NCI-H187 treated with DMSO at 0.1 percent for 48 hours (cell line): ENCODE results near the gene TTC28.

Experiments used
- DNase-seq: peaks from one replicate; lab custom pipeline; 2025; lab: John Stamatoyannopoulos, UW

TTC28 gene

DNA sequence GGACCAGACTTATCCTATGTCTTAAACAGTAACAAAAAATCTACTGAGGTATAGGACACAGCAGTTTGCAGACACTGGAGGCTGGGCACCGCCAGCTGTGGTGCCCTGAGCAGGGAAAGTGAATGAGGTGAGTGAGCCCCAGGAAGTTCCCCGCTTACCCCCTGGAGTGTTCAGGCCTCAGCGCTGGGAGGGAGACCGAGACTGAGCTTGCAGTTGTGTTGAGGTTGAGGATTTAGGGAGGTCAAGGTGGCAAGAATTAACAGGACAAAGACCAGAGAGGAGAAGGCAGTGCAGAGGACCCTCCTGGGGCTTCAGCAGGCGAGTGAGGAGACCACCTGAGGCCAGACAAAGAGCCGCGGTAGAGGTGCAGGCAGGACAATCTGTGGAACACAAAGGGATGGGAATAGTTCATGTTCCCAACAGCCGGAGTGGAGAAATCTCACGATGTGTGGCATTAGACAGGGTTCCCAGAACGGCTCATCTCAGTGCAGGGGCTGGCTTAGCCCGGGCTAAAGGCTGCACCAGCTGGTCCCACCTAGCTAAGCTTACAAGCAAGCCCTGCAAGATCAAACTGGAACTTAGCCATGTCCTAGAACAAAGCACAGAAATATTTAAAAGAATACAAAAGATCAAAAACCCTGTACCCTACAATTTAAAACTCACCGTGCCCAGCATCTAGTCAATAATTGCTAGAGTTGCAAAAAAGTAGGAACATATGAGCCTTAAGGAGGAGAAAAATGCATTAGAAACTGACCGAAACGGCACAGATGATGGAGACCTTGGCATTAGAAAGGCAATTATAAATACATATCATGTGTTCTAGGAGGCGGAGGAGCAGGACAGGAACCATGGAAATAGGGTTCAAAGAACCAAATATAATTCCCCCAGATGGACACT lies 713.2 kb downstream of the TTC28 start:
- DNase-seq = no peak

DNA sequence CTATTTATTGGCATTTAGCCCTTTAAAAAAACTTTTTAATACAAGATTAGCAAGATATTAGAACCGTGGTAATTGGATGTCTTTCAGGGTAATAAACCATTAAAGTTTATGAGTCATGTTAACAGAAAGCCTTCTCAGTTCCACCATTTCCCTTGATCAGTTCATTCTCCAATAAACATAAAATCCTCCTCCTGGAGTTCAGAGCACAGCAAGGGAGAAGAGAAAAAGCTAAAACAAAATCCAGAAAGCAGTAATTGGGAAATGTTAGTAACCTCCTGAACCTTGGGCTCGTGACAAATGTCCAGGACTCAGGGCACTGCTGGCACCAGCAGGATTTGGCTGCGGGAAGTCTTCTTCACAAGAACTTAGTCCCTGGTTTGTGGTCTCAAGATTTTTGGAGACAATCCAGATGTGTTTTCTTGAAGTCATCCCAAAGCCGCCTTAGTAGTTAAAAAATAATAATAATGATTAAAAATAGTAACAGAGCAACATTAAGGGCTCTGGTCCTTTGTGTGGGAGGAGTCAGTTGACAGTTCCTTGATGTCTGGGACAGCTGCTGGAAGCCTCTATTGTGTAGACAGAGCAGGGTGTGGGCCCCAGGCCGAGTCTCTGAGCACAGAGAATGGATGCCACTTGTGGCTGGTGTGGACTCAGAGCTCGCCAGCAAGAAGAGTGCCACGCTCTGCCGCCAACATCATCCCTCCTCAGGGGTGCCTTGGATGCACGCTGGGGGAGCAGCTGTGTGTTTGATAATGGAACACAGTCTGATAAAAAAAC lies 717.2 kb downstream of the TTC28 start:
- DNase-seq = no peak

GRCh38 chr22:27961680-27962079 lies 718.0 kb downstream of the TTC28 start:
- DNase-seq = no peak

DNA sequence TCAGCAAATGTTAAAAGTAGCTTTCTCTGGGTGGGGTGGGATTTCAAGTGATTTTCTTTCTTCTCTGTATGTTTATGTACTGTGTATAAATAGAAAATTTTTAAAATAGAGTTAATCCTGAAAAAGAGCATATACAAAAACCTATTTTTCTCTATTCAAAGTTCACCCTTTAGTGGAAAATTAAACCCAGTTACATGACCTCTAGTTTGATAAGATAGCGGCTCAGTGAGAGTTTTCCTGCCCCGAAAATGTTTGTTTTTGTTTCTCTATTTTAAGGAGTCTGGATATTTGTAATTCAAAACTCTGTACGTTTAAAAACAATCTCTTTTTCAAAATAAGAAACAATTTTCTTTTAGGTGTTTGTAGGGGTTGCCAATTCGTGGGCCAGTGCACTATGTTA lies 718.5 kb downstream of the TTC28 start:
- DNase-seq = no peak

DNA sequence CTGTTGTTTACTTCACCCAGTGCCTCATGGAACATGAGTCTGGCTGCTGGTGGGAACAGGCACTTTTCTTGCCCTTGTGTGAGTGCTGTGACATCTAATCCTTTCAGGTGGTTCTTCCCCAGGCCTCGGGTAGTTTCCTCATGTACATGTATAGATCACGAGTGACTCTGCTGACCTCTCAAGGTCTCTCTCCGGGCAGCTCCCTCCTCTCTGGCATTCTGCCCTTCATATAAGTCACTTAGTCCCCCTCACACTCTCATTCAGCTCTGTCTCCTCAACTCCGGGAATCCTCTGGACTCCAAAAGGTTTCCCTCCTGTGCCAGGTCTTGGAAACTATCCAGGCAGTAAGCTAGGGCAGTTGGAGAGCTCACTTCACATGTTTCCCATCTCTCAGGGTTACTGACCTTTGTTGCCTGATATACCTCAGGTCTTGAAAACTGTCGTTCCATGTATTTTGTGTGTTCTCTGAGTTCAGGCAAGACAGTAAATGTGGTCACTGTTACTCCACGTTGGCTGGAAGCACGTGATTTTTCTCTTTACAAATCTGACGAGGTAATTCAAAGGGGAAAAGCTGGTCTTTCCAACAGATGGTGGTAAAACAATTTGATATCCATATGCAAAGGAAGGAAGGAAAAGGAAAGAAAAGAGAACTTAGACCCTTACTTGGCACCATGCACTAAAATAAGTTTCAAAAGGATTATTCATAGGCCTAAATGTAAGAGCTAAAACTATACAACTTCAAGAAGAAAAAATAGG lies 720.1 kb downstream of the TTC28 start:
- no peak for DNase-seq

GRCh38 chr22:27952779-27953178 lies 726.9 kb downstream of the TTC28 start:
- no peak for DNase-seq

- no peak for DNase-seq
Measured at GRCh38 chr22:27952091-27952490, 727.5 kb downstream of the TTC28 start.

DNA sequence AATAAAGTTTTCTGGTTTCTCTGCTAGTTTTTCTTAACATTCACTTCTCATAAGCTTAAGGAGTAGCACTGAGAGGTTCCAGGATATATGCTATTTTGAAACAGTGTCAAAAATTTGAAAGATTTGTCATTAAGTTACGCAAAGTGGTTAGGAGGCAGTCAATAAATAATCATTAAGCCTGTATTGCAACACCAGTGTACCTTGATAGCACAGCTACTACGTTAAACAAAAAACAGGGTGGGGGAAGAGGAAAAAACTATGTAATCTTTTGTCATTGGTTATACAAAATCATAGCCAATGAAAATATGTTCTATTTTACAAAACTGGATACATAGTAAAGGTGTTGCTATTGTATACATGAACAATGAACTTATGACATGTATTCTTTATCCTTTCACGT lies 730.2 kb downstream of the TTC28 start:
- DNase-seq = no peak

GRCh38 chr22:27948569-27948968 lies 731.1 kb downstream of the TTC28 start:
- no peak for DNase-seq

- no peak for DNase-seq
Measured at GRCh38 chr22:27947448-27947847, 732.2 kb downstream of the TTC28 start.

- no peak for DNase-seq
Measured at GRCh38 chr22:27941143-27941542, 738.5 kb downstream of the TTC28 start.

DNA sequence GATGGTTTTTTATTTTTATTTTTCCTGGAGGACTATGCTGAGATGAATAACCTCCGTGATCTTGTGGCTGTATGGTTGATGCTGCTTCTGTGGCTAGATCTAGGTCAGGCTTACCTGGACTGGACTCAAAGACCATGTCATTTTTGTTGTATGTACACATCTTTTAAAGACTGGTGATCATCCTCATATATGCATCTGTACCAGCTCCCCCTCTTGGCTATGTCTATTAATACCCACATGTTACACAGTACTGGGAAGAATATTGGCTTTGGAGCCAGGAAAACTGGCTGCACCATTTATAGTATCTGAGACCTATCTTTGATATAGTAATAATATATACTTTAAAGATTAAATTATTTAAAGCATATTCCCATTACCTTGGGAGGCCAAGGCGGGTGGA lies 742.2 kb downstream of the TTC28 start:
- DNase-seq = no peak

DNA sequence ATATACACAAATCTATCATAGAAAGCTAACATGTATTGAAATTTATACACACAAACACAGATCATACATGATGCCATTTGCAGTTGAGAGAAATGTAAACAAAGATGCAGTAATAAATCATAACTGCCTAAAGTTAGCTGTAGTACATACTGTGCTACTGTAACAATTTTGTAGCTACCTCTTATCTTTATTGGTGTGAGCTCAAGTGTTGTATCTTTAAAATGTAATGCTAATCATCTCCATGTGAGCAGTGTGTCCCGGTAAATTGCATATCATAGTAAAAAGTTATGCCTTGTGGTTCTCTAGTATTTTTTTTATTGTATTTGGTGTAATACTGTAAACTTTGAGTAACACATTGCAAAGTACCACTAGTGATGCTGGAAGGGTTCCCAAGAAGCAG lies 743.7 kb downstream of the TTC28 start:
- DNase-seq = no peak

GRCh38 chr22:27934069-27934468 lies 745.6 kb downstream of the TTC28 start:
- no peak for DNase-seq

DNA sequence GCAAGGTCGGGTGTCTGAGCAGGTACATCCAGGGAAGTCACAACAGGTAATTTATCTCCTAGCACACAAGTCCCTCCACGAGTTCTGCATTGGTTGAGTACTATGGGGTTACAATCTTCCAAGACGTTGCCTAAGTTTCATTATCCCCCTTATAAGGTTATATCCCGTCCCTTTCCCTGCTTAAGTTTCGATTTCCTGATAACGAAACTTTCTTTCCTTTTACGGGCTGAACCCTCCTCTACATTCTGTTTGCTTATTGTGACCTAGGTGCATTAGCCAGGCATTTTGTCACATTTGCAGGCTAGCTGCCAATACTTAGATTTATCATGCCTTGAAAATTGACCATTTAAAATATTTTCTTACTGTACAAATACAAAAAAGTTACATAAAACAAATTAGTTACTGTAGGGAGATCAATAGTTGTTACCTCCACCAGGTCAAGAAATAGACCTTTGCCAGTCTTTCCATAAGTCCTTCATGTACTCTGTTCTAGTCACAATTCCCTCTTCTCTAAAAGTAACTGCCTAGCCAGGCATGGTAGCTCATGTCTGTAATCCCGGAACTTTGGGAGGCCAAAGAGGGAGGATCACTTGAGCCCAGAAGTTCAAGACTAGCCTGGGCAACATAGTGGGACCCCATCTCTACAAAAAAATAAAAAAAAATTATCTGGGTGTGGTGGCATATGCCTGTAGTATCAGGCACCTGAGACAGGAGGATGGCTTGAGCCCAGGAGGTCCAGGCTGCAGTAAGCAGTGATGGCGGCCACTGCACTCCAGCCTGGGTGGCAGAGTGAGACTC lies 746.3 kb downstream of the TTC28 start:
- DNase-seq = no peak

- no peak for DNase-seq
Measured at GRCh38 chr22:27930331-27931060, 749.1 kb downstream of the TTC28 start.
